Neural cell (in vitro differentiated cells): Measurements from ENCODE around the gene MYO9A. TPM values are rescaled to one million over a fixed set of nuclear protein-coding genes. Genes with fewer than 3 reads are reported as not detected.

Experiments used
- H2AFZ ChIP-seq: fragments of 200-600, 300-800 bp; sonication (generic), shearing (Covaris generic); 2 replicates; pipeline ENCODE4 v1.6.0; 2014; ENCODE audit warnings: low read depth, mild to moderate bottlenecking, antibody characterized with exemption, low read length, moderate library complexity
- H3F3A ChIP-seq: fragments of 200-600 bp; shearing (Covaris generic); 2 replicates; pipeline ENCODE4 v1.6.1; 2016; ENCODE audit warnings: mild to moderate bottlenecking, moderate library complexity, mixed read lengths, antibody characterized with exemption, low read length; ENCODE audit not compliant: insufficient read depth, poor library complexity, severe bottlenecking
- H3K27ac ChIP-seq: fragments of 200-600, 300-800 bp; sonication (generic), shearing (Covaris generic); 2 replicates; pipeline ENCODE4 v1.5.1; 2014; ENCODE audit warnings: mild to moderate bottlenecking, low read length, moderate library complexity
- H3K27me3 ChIP-seq: fragments of 300-800, 200-600 bp; sonication (generic), shearing (Covaris generic); 2 replicates; pipeline ENCODE4 v1.6.0; 2014; ENCODE audit warnings: mild to moderate bottlenecking, low read depth, low read length, moderate library complexity; ENCODE audit not compliant: insufficient read depth
- H3K36me3 ChIP-seq: fragments of 300-800, 200-600 bp; sonication (generic), shearing (Covaris generic); 2 replicates; pipeline ENCODE4 v1.5.1; 2014; ENCODE audit warnings: mild to moderate bottlenecking, antibody characterized with exemption, low read length, moderate library complexity; ENCODE audit not compliant: insufficient read depth
- H3K4me2 ChIP-seq: fragments of 300-800, 200-600 bp; sonication (generic), shearing (Covaris generic); 2 replicates; pipeline ENCODE4 v1.6.0; 2014; ENCODE audit warnings: mild to moderate bottlenecking, low read length
- H3K4me3 ChIP-seq: fragments of 300-800, 200-600 bp; sonication (generic), shearing (Covaris generic); 2 replicates; pipeline ENCODE4 v1.5.1; 2014; ENCODE audit warnings: mild to moderate bottlenecking, low read length, moderate library complexity
- H3K79me2 ChIP-seq: fragments of 200-600 bp; shearing (Covaris generic); replicated peaks from 2 replicates; pipeline ENCODE4 v1.6.0; 2014; ENCODE audit warnings: mild to moderate bottlenecking, low read length, moderate library complexity; ENCODE audit not compliant: insufficient read depth
- H3K9ac ChIP-seq: fragments of 300-800, 200-600 bp; sonication (generic), shearing (Covaris generic); 2 replicates; pipeline ENCODE4 v1.6.1; 2016; ENCODE audit warnings: mild to moderate bottlenecking, low read length, mixed read lengths
- H3K9me2 ChIP-seq: fragments of 200-600 bp; shearing (Covaris generic); 2 replicates; pipeline ENCODE4 v1.6.1; 2016; ENCODE audit warnings: mild to moderate bottlenecking, low read length, mixed read lengths; ENCODE audit not compliant: insufficient read depth
- H3K9me3 ChIP-seq: fragments of 200-600, 300-800 bp; sonication (generic), shearing (Covaris generic); 2 replicates; pipeline ENCODE4 v1.6.1; 2016; ENCODE audit warnings: mild to moderate bottlenecking, mixed run types, low read length, moderate library complexity, mixed read lengths
- H4K20me1 ChIP-seq: fragments of 200-600 bp; shearing (Covaris generic); 2 replicates; pipeline ENCODE4 v1.6.1; 2016; ENCODE audit warnings: mild to moderate bottlenecking, mixed run types; ENCODE audit not compliant: insufficient read depth
- EP300 ChIP-seq: fragments of 450-650 bp; conservative IDR thresholded peaks from 2 replicates; pipeline ENCODE4 v1.6.1; 2014; ENCODE audit warnings: antibody characterized with exemption, mild to moderate bottlenecking, moderate library complexity; ENCODE audit not compliant: poor library complexity, severe bottlenecking
- EZH2 ChIP-seq: fragments of 200-600, 300-800 bp; shearing (Covaris generic), sonication (generic); IDR thresholded peaks from 2 replicates; pipeline ENCODE4 v1.6.1; 2014; ENCODE audit warnings: antibody characterized with exemption, low read length, borderline replicate concordance, mild to moderate bottlenecking; ENCODE audit not compliant: insufficient read depth, poor library complexity, severe bottlenecking
- MXI1 ChIP-seq: fragments of 450-650 bp; conservative IDR thresholded peaks from 2 replicates; pipeline ENCODE4 v1.6.1; 2014; ENCODE audit warnings: antibody characterized with exemption, mild to moderate bottlenecking; ENCODE audit not compliant: poor library complexity, severe bottlenecking
- POLR2AphosphoS5 ChIP-seq: IDR thresholded peaks from 2 replicates; pipeline ENCODE4 v1.6.1; 2012
- RAD21 ChIP-seq: fragments of 450-650 bp; conservative IDR thresholded peaks from 2 replicates; pipeline ENCODE4 v1.6.1; 2014; ENCODE audit warnings: antibody characterized with exemption, mild to moderate bottlenecking, moderate library complexity
- SMC3 ChIP-seq: fragments of 450-650 bp; conservative IDR thresholded peaks from 2 replicates; pipeline ENCODE4 v1.6.1; 2014; ENCODE audit warnings: antibody characterized with exemption, mild to moderate bottlenecking, moderate library complexity; ENCODE audit not compliant: poor library complexity
- TAF1 ChIP-seq: IDR thresholded peaks from 2 replicates; pipeline ENCODE4 v1.6.1; 2012; ENCODE audit warnings: low read depth
- polyA plus RNA-seq: library from polyadenylated mRNA; depleted of rRNA; stranded (reverse); fragments of >200 nt; gene quantifications from 2 replicates; pipeline ENCODE4 v1.2.3, GENCODE V29; 2014
- TF ChIP-seq, protein P1 (sequence below): fragments of 450-650 bp; IDR thresholded peaks from 2 replicates; pipeline ENCODE4 v1.5.1; 2014; ENCODE audit warnings: antibody characterized with exemption, mild to moderate bottlenecking, moderate library complexity; ENCODE audit not compliant: poor library complexity, severe bottlenecking
- TF ChIP-seq, protein P2 (sequence below): IDR thresholded peaks from 2 replicates; pipeline ENCODE4 v1.6.1; 2012; ENCODE audit warnings: borderline replicate concordance

MYO9A gene
- polyA plus RNA-seq, 1 donor from 2014 or later: 22.7 TPM

DNA sequence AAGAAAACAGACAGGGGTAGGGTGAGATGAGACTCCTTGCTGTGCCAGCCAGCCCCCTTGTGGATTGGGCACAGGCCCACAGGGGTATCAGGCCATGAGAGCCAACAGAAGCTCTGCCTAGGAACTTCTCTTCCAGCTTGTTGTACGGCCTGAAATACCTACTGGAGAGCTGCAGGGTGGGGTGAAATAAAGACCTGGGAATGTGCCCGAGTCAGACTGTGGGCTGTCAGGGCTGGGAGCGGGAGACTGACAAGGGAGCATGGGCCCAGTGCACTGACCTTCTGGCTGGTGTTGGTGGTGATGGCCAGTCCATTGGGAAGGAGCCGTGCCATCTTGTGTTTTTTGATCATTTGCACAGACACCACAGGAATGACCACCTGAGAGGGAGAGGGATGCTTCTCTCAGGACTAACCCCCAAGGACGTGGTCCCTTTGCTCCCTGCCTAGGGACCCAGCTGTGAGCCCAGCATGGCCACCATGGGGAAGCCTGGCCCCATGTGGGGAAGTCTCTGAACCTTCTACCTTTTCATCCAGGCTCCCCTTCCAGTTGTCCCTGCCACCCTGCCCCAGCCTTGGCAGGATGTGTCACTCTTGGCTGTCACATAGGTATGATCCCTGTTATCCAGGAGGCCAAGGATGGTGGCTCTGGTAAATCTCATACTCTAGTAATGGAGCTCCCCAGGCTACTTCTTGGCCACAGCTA, 48.9 kb upstream of the MYO9A start:
- Histone ChIP-seq H3K79me2 (no peaks in the 10 kb centered on the region), H2AFZ (no peak overlapping the region), H3K9ac (no peak overlapping the region), H3K36me3 (no peaks in the 10 kb centered on the region), H3K9me2 (no peaks in the 10 kb centered on the region), H3K9me3 (no peaks in the 10 kb centered on the region), H3K4me2 (no peak overlapping the region), H4K20me1 (no peaks in the 10 kb centered on the region), H3K27ac (no peak overlapping the region), H3F3A (no peaks in the 10 kb centered on the region), H3K4me3 (no peak overlapping the region), H3K27me3 (no peaks in the 10 kb centered on the region)
- TF ChIP-seq MXI1: no peak
- no peak for TF ChIP-seq RAD21
- no peak for TF ChIP-seq SMC3
- no peak for TF ChIP-seq EZH2
- TF ChIP-seq EP300: no peak
- TF ChIP-seq, protein P1, sequence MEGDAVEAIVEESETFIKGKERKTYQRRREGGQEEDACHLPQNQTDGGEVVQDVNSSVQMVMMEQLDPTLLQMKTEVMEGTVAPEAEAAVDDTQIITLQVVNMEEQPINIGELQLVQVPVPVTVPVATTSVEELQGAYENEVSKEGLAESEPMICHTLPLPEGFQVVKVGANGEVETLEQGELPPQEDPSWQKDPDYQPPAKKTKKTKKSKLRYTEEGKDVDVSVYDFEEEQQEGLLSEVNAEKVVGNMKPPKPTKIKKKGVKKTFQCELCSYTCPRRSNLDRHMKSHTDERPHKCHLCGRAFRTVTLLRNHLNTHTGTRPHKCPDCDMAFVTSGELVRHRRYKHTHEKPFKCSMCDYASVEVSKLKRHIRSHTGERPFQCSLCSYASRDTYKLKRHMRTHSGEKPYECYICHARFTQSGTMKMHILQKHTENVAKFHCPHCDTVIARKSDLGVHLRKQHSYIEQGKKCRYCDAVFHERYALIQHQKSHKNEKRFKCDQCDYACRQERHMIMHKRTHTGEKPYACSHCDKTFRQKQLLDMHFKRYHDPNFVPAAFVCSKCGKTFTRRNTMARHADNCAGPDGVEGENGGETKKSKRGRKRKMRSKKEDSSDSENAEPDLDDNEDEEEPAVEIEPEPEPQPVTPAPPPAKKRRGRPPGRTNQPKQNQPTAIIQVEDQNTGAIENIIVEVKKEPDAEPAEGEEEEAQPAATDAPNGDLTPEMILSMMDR: no peak
- no peak for TF ChIP-seq TAF1
- no peak for TF ChIP-seq POLR2AphosphoS5
- TF ChIP-seq, protein P2, sequence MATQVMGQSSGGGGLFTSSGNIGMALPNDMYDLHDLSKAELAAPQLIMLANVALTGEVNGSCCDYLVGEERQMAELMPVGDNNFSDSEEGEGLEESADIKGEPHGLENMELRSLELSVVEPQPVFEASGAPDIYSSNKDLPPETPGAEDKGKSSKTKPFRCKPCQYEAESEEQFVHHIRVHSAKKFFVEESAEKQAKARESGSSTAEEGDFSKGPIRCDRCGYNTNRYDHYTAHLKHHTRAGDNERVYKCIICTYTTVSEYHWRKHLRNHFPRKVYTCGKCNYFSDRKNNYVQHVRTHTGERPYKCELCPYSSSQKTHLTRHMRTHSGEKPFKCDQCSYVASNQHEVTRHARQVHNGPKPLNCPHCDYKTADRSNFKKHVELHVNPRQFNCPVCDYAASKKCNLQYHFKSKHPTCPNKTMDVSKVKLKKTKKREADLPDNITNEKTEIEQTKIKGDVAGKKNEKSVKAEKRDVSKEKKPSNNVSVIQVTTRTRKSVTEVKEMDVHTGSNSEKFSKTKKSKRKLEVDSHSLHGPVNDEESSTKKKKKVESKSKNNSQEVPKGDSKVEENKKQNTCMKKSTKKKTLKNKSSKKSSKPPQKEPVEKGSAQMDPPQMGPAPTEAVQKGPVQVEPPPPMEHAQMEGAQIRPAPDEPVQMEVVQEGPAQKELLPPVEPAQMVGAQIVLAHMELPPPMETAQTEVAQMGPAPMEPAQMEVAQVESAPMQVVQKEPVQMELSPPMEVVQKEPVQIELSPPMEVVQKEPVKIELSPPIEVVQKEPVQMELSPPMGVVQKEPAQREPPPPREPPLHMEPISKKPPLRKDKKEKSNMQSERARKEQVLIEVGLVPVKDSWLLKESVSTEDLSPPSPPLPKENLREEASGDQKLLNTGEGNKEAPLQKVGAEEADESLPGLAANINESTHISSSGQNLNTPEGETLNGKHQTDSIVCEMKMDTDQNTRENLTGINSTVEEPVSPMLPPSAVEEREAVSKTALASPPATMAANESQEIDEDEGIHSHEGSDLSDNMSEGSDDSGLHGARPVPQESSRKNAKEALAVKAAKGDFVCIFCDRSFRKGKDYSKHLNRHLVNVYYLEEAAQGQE: no peak

DNA sequence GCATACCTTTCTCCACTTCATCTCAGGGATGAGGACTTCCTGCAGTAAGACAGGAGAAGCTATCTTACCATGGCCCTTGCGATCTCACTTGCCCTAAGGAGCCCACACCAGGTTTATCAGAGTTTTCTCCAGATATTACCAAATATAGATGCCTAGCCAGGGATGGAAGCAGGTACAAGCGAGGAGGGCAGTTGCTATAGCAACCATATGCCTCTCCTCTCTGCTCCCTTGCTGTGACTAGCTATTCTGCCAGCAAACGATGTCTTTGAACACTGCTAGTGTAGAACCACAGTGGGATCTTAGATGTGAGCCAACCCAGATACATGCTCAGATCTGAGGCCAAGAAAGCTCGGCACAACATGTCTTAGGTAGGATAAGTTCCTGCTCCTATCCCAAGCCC, 45.8 kb upstream of the MYO9A start:
- H2AFZ ChIP-seq: peak overlapping the region; percentile 41
- H3K9me3 ChIP-seq: no peaks in the 10 kb centered on the region
- no peaks in the 10 kb centered on the region for H3K36me3 ChIP-seq
- H3K4me2 ChIP-seq: peak overlapping the region; percentile 52
- H3K4me3 ChIP-seq: peak overlapping the region; percentile 40
- H3K9me2 ChIP-seq: no peaks in the 10 kb centered on the region
- peak overlapping the region; percentile 54 for H3K9ac ChIP-seq
- H3K27ac ChIP-seq: peak overlapping the region; percentile 80
- no peaks in the 10 kb centered on the region for H3K79me2 ChIP-seq
- H3F3A ChIP-seq: no peaks in the 10 kb centered on the region
- peak; percentile 31 for TF ChIP-seq POLR2AphosphoS5
- TF ChIP-seq EP300: peak; percentile 32
- TF ChIP-seq MXI1: no peak
- TF ChIP-seq SMC3: peak; percentile 12
- TF ChIP-seq TAF1: no peak
- TF ChIP-seq RAD21: peak; percentile 11
- no peaks in the 10 kb centered on the region for H4K20me1 ChIP-seq
- no peaks in the 10 kb centered on the region for H3K27me3 ChIP-seq
